Esophagus squamous epithelium (tissue), 5 donors: Measurements from ENCODE around the gene CEMIP. TPM values are rescaled to one million over a fixed set of nuclear protein-coding genes. Genes with fewer than 3 reads are reported as not detected.

Source experiments
- DNase-seq: peaks from one replicate; lab custom pipeline; 2025; lab: John Stamatoyannopoulos, UW
- H3K27ac ChIP-seq, 4 donors: fragments of 200-600 bp; sonication (generic); one replicate each; pipeline ENCODE4 v1.5.1; 2016 to 2019; ENCODE audit warnings: mild to moderate bottlenecking in 1 of 4
- H3K27me3 ChIP-seq, 4 donors: fragments of 200-600 bp; sonication (generic); 1 replicate in 3 of 4; 2 replicates in 1 of 4; pipeline versions ENCODE4 v1.5.1 to v1.6.0; 2017 to 2021; ENCODE audit warnings: antibody characterized with exemption in 1 of 4
- H3K36me3 ChIP-seq, 3 donors: fragments of 200-600 bp; sonication (generic); one replicate each; pipeline ENCODE4 v1.5.1; 2016 to 2019
- H3K4me1 ChIP-seq, 3 donors: fragments of 200-600 bp; sonication (generic); one replicate each; pipeline ENCODE4 v1.5.1; 2017 to 2019
- H3K4me3 ChIP-seq, 4 donors: fragments of 200-600 bp; sonication (generic); 1 replicate in 3 of 4; 2 replicates in 1 of 4; pipeline ENCODE4 v1.5.1; 2016 to 2019; ENCODE audit warnings: mild to moderate bottlenecking in 2 of 4, moderate library complexity in 1 of 4
- H3K9me3 ChIP-seq, 3 donors: fragments of 200-600 bp; sonication (generic); one replicate each; pipeline ENCODE4 v1.5.1; 2016 to 2019
- POLR2A ChIP-seq, 4 donors: fragments of 450-650 bp; IDR thresholded peaks; one replicate each; pipeline ENCODE4 v1.6.1; 2017; ENCODE audit warnings: antibody characterized with exemption in 4 of 4, mild to moderate bottlenecking in 4 of 4, moderate library complexity in 3 of 4
- WGBS, 2 donors: methylation state at CpG; one replicate each; pipeline ENCODE4 v1.1.5; 2018; 5-methylcytosine and 5-hydroxymethylcytosine counted together
- intact Hi-C: fragments of 100-400 bp; cut with DNase I; formaldehyde crosslinking; loops from one replicate; pipeline ENCODE4 v1.15.0; 2022
- total RNA-seq, 4 donors: library from RNA; depleted of rRNA; stranded (reverse); fragments of >200 nt; gene quantifications; one replicate each; pipeline ENCODE4 v1.1.0, GENCODE V29; 2016
- TF ChIP-seq, protein P1 (sequence below), 6 experiments: fragments of 450-650 bp in 4 of 6; fragments of 200-600 bp in 2 of 6; sonication (generic) in 2 of 6; IDR thresholded peaks; one replicate each; pipeline ENCODE4 v1.5.1; 2016 to 2019; ENCODE audit warnings: antibody characterized with exemption in 6 of 6, mild to moderate bottlenecking in 4 of 6, moderate library complexity in 4 of 6
- donor health status: DM: yes; HTN: yes; CAD: no.

Gene CEMIP
- total RNA-seq, 4 donors from 2014 or later = 2.8 to 13.5 (median 7.6) TPM

DNA sequence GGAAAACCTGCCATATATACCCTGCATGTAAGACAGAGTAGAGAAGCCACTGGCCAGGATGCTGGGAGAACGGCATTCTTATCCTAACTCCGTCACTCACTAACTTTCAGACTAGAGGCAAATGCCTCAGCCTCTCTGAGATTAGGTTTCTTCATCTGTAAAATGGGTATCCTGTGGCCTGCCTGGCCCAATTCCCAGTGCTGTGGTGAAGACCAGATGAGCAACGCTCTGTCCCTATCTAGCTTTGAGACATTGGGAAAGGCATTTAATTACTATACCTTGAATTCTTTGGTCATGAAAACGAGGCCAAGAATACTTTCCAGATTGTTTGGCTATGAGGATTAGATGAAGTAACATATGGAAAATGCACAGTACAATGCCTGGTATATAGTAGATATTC is 35.9 kb downstream of the CEMIP start:
- no peak overlapping the region for H3K27ac ChIP-seq
- H3K4me3 ChIP-seq = no peak overlapping the region
- no peak for TF ChIP-seq POLR2A (IDR thresholded peaks at IDR 0.05)
- TF ChIP-seq, protein P1, sequence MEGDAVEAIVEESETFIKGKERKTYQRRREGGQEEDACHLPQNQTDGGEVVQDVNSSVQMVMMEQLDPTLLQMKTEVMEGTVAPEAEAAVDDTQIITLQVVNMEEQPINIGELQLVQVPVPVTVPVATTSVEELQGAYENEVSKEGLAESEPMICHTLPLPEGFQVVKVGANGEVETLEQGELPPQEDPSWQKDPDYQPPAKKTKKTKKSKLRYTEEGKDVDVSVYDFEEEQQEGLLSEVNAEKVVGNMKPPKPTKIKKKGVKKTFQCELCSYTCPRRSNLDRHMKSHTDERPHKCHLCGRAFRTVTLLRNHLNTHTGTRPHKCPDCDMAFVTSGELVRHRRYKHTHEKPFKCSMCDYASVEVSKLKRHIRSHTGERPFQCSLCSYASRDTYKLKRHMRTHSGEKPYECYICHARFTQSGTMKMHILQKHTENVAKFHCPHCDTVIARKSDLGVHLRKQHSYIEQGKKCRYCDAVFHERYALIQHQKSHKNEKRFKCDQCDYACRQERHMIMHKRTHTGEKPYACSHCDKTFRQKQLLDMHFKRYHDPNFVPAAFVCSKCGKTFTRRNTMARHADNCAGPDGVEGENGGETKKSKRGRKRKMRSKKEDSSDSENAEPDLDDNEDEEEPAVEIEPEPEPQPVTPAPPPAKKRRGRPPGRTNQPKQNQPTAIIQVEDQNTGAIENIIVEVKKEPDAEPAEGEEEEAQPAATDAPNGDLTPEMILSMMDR (IDR thresholded peaks at IDR 0.05) = no peak
- H3K36me3 ChIP-seq = no peaks in the 10 kb centered on the region
- 85 to 86% methylated on average over 4 of the region's 4 CpGs for WGBS, 2 donors
- intact Hi-C loops = no loop called here
- H3K4me1 ChIP-seq = peaks cover 0 to 5% (median 0%) of the 10 kb centered on the region in 3 donors
- DNase-seq = no peak
- H3K27me3 ChIP-seq = no peaks in the 10 kb centered on the region
- no peaks in the 10 kb centered on the region for H3K9me3 ChIP-seq

DNA sequence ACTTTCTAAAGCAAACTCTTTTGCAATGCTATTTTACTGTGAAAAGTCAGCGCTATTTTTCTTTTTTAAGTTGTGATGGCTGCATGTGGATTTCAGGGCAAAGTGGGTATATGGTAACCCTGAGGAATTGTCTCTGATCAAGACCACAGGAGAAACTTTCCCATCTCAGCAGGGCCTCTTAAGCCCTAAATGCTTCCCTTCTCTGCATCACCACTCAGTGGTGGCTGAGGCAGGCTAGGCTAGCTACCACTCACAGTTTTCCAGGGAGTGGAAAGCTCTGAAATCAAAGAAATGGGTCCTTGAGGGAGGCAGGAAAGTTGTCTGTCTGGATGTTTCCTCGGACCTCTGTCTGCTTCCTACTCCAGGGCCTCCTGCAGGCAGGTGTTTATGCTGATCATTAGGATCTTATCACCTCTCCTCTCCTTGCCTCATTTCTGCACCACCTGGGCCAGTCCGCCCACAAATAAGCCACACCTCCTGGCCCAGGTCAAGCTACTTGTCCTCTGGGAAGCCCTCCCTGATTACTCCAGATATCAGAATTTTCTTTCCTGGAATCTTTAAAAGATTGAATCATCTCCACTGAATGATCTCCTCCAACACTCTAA is 37.0 kb downstream of the CEMIP start:
- Histone ChIP-seq H3K36me3 (no peaks in the 10 kb centered on the region), H3K4me3 (no peak overlapping the region), H3K4me1 (peaks cover 0 to 5% (median 0%) of the 10 kb centered on the region in 3 donors), H3K9me3 (no peaks in the 10 kb centered on the region), H3K27ac (no peak overlapping the region), H3K27me3 (no peaks in the 10 kb centered on the region)
- DNase-seq = no peak
- TF ChIP-seq, protein P1 (IDR thresholded peaks at IDR 0.05) = no peak
- no peak for TF ChIP-seq POLR2A (IDR thresholded peaks at IDR 0.05)
- 77 to 82% methylated on average over 3 of the region's 3 CpGs for WGBS, 2 donors
- intact Hi-C loops = no loop called here

DNA sequence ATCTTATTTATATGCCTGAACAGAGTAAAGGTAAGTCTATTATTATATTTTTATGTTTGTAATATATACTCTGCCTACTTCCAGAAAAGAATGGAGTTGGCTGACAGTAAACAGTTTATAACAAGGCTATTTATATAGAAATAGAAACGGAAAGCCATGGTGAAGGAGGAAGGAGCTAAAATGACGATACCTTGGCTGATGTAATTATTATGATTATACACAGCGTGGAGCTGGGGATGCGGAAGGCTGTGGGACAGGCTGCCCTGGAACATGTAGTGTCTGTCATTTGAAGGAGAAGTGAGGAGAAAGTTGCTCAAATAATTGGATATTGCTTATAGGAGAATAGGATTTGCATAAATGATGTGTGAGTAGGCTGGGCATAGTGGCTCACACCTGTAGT is 37.8 kb downstream of the CEMIP start:
- H3K27me3 ChIP-seq = no peaks in the 10 kb centered on the region
- H3K4me1 ChIP-seq = peaks cover 0 to 5% (median 0%) of the 10 kb centered on the region in 3 donors
- H3K27ac ChIP-seq = no peak overlapping the region
- intact Hi-C loops = no loop called here
- WGBS, 2 donors = 67 to 75% methylated on average over 4 of the region's 4 CpGs
- H3K4me3 ChIP-seq = no peak overlapping the region
- TF ChIP-seq, protein P1 (IDR thresholded peaks at IDR 0.05) = no peak
- TF ChIP-seq POLR2A (IDR thresholded peaks at IDR 0.05) = no peak
- no peaks in the 10 kb centered on the region for H3K9me3 ChIP-seq
- no peak for DNase-seq
- H3K36me3 ChIP-seq = no peaks in the 10 kb centered on the region

DNA sequence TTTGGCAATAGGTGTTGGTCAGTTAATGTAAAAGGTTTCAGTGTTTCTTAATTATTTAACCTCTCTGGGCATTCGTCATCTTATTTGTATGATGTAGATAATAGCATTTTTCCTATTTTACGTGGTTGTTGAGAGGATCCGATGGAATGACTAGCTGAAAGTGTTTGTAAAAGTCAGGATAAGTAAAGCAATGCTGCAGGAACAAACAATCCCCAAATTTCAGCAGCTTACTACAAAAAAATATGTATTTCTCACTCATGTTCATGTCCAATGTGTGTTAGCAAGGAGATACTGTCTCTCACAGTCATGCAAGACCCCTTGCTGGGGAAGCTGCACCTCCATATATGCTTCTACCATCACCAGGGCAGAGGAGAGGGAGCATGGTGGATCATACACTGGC is 38.7 kb downstream of the CEMIP start:
- Histone ChIP-seq H3K4me1 (peaks cover 0 to 5% (median 0%) of the 10 kb centered on the region in 3 donors), H3K9me3 (no peaks in the 10 kb centered on the region), H3K4me3 (no peak overlapping the region), H3K36me3 (no peaks in the 10 kb centered on the region), H3K27ac (no peak overlapping the region), H3K27me3 (no peaks in the 10 kb centered on the region)
- DNase-seq = no peak
- WGBS, 2 donors = 83 to 97% methylated on average over 3 of the region's 3 CpGs
- TF ChIP-seq POLR2A (IDR thresholded peaks at IDR 0.05) = no peak
- TF ChIP-seq, protein P1 (IDR thresholded peaks at IDR 0.05) = no peak
- intact Hi-C loops = no loop called here

DNA sequence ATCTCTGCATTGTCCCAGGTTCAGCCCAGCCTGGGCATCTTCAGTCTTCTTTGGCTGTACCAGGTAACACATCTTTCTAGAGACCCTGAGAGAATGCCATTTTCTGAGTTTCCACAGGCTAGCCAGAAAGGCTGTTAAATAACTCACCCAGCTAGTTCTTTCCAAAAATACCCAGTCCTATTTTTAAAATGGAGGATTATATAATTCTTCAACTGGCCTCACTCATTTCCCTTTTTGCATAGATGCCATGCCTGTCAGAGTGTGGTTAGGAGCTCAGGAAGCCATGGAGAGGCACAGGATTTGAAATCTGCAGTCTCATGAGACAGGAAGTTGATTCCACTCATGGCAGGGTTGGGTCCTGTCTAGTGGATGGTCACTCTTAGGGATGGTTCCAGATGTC is 39.8 kb downstream of the CEMIP start:
- Histone ChIP-seq H3K4me3 (no peak overlapping the region), H3K36me3 (no peaks in the 10 kb centered on the region)
- no peak for TF ChIP-seq POLR2A (IDR thresholded peaks at IDR 0.05)
- TF ChIP-seq, protein P1 (IDR thresholded peaks at IDR 0.05) = no peak

More for the DNA sequence above, 39.8 kb downstream of the CEMIP start:
- H3K27ac ChIP-seq = no peak overlapping the region
- H3K4me1 ChIP-seq = peaks cover 0 to 5% (median 0%) of the 10 kb centered on the region in 3 donors
- DNase-seq = no peak
- intact Hi-C loops = no loop called here
- no peaks in the 10 kb centered on the region for H3K9me3 ChIP-seq
- no peaks in the 10 kb centered on the region for H3K27me3 ChIP-seq
